ENCODE results near the gene LYRM4.

LYRM4 gene

GRCh38 chr6:5174756-5175549, 85.8 kb downstream of the LYRM4 start:
- no peak for DNase-seq (ENCODE audit: low spot score)

- DNase-seq (ENCODE audit: low spot score) = no peak
These were observed 86.5 kb downstream of the LYRM4 start for GRCh38 chr6:5174244-5174643.

- no peak for DNase-seq (ENCODE audit: low spot score)
These were observed 86.9 kb downstream of the LYRM4 start for GRCh38 chr6:5173810-5174209.

- DNase-seq (ENCODE audit: low spot score) = no peak
These were observed 87.8 kb downstream of the LYRM4 start for GRCh38 chr6:5172897-5173474.

GRCh38 chr6:5172041-5172653, 88.6 kb downstream of the LYRM4 start:
- DNase-seq (ENCODE audit: low spot score) = no peak

- DNase-seq (ENCODE audit: low spot score) = no peak
These were observed 93.2 kb downstream of the LYRM4 start for GRCh38 chr6:5167501-5167900.

- no peak for DNase-seq (ENCODE audit: low spot score)
These were observed 96.7 kb downstream of the LYRM4 start for GRCh38 chr6:5164092-5164491.

GRCh38 chr6:5163247-5163646, 97.5 kb downstream of the LYRM4 start:
- DNase-seq (ENCODE audit: low spot score) = no peak

GRCh38 chr6:5162355-5162754, 98.4 kb downstream of the LYRM4 start:
- no peak for DNase-seq (ENCODE audit: low spot score)

GRCh38 chr6:5160206-5160605, 100.5 kb downstream of the LYRM4 start:
- no peak for DNase-seq (ENCODE audit: low spot score)

GRCh38 chr6:5159162-5159561, 101.6 kb downstream of the LYRM4 start:
- DNase-seq (ENCODE audit: low spot score) = no peak

- DNase-seq (ENCODE audit: low spot score) = no peak
These were observed 102.6 kb downstream of the LYRM4 start for GRCh38 chr6:5158180-5158579.

GRCh38 chr6:5157621-5158138, 103.1 kb downstream of the LYRM4 start:
- no peak for DNase-seq (ENCODE audit: low spot score)

GRCh38 chr6:5156627-5157026, 104.1 kb downstream of the LYRM4 start:
- no peak for DNase-seq (ENCODE audit: low spot score)

- no peak for DNase-seq (ENCODE audit: low spot score)
These were observed 104.8 kb downstream of the LYRM4 start for GRCh38 chr6:5155906-5156305.

- DNase-seq (ENCODE audit: low spot score) = no peak
These were observed 107.6 kb downstream of the LYRM4 start for GRCh38 chr6:5153186-5153585.

GRCh38 chr6:5152460-5152859, 108.3 kb downstream of the LYRM4 start:
- no peak for DNase-seq (ENCODE audit: low spot score)

GRCh38 chr6:5151955-5152401, 108.8 kb downstream of the LYRM4 start:
- DNase-seq (ENCODE audit: low spot score) = no peak

GRCh38 chr6:5151360-5151954, 109.3 kb downstream of the LYRM4 start:
- DNase-seq (ENCODE audit: low spot score) = no peak

- no peak for DNase-seq (ENCODE audit: low spot score)
These were observed 110.1 kb downstream of the LYRM4 start for GRCh38 chr6:5150551-5151075.

- no peak for DNase-seq (ENCODE audit: low spot score)
These were observed 110.9 kb downstream of the LYRM4 start for GRCh38 chr6:5149891-5150290.

GRCh38 chr6:5149159-5149704, 111.5 kb downstream of the LYRM4 start:
- DNase-seq (ENCODE audit: low spot score) = no peak

All from hematopoietic multipotent progenitor cell treated with erythropoietin and hydrocortisone succinate and interleukin-3 and kit ligand, for 17 days (in vitro differentiated cells).